ENCODE results near the gene PMPCA.

Gene PMPCA

DNA sequence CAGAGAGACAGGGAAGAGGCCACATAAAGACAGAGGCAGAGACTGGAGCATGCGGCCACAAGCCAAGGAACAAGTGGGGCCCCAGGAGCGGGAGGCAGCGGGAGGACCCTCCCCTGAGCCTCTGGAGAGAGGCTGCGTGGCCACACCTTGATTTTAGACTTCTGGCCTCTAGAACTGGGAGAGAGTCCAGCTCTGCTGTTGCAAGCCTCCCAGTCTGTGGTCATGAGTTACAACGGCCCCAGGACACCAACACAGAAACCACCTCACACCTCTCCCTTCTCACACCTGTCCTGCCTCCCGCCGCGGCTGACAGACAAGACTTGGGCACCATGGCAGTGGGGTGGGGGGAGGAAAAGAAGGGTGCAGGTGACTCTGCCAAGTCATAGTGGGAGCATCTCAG, 27.0 kb downstream of the PMPCA start:
- no peak for DNase-seq

DNA sequence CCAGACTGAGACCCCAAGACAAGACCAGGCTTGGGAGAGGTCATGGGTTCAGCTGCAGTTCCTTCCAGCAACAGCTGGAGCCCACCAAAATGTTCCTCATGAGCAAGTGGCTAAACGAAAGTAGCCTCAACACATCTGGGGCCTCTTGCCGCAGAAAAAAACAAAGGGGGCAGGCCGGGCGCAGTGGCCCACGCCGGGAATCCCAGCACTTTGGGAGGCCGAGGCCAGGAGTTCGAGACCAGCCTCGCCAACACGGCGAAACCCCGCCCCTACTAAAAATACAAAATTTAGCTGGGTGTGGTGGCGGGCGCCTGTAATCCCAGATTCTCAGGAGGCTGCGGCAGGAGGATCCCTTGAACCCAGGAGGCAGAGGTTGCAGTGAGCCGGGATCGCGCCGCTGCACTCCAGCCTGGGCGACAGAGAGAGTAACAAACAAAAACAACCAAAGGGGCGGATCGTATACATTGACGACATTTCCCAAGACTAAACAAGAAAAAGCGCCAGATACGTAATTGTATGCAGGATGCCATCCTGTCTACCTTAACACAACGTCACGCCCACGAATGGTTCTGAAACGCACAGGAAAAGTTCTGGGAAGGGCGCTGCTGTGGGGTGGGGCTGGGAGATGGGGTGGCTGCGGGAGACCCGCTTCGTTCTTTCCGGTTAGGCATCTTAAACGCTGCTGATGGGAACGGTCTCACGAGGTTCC, 27.5 kb downstream of the PMPCA start:
- DNase-seq = no peak

DNA sequence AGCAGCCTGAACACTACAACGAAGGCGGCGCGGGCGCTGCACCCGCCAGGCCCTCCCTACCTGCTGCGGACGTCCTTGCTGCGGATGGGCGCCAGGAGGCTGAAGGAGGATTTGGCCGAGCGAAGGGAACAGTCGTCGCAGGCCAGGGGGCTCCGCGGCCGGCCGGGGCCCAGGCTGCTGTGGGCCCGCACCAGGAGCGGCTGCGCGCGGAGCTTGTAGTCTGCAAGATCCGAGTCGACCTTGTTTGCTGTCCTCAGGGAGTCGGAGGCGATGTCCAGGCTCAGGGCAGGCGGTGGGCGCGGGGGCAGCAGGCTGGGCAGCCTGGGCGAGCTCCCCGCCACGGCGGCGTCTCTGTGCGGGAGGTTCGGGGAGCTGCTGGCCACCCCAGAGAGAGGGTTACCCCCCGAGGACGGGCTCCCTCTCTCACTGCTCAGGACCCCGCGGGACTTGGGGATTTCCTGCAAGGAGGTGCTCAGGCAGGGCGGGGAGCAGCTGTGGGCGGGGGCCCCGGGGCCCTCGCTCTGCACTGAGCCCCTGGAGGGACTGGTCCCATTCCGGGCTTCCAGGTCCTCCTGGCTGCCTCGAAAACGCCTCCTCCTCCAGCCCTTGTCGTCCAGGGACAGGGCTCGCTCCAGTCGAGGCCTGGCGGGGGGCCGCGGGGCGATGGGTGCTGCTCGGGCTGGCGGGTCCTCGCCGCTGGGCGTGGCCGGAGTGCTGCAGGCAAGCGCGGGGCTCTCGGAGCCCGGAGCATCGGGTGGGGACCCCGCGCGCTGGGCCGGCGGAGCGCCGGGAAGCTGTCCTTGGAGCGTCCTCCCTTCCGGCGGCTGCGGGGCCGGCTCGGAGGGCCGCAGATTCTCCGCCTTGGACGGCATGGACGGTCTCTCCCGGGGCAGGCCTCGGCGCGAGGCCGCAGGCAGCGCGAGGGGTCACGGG, 28.4 kb downstream of the PMPCA start:
- DNase-seq = peak; percentile 5 to 14

DNA sequence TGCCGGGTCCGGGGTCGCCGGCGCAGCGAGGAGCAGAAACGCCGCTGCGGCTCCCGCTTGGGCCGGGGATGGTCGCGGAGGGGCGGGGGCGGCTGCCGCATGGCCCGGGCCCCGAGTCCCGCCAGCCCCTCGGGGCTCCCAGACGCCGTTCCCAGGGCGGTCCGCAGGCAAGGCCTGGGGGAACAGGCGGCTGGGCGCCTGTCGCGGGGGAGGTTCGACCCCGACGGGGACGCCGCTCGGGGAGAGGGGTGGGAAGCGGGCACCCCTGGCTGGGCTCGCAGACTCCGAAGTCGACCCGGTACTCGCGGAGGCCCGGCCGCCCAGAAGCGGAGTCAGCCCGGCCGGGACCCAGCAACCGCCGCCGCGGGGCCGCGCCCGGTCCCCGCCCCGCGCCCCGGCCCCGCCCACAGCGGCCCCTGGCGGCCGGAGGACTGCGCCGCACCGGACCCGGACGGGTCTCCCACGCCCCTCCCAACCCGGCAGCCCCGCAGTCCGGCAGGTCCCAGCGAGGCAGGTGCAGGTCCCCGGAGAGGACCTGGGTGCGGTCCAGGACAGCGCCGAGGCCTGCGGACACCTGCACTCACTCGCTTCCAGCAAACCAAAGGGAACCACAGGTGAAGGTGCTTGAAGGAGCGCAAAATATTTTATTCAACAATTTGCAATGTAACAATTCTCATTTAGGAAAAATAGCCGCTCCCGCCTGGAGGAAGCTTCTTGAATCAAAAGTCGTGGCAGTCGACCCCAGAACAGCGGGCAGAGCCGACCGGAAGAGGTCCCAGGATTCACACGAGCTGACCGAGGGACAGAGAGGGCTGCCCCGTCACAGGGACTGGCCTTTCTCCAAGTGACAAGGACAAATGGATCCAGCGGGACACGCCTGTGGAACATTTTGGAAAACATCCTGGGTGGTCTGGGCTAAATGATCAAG, 29.3 kb downstream of the PMPCA start, which contains the start of gene INPP5E:
TSS of gene INPP5E (minus strand) at position 365 of the 928 bp plus-strand sequence. CDS start 426 bp downstream, outside the sequence.
- peak; percentile 62 to 72 for DNase-seq

DNA sequence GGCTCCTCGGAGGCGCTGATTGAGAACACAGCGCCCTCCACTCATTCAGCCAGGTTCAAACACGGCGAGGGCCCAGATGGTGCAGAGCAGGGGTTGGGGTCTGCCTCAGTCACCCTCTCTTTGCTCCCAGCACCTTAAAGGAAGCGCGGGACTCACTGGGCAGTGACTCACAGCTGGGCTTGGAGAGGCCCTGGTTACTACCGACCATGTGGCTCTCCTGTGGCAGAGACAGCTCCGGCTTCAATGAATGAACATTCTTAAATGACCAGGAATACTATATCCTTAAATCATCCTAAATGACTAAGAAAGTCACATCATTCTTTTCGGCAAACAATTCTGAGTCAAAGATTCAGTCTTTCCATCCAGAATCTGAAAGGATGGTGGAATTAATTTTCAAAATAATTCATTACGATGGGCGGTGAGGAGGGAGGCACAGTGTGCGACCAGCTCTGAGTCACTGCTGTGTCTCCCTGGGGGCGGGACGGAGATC, 30.8 kb downstream of the PMPCA start:
- no peak for DNase-seq

DNA sequence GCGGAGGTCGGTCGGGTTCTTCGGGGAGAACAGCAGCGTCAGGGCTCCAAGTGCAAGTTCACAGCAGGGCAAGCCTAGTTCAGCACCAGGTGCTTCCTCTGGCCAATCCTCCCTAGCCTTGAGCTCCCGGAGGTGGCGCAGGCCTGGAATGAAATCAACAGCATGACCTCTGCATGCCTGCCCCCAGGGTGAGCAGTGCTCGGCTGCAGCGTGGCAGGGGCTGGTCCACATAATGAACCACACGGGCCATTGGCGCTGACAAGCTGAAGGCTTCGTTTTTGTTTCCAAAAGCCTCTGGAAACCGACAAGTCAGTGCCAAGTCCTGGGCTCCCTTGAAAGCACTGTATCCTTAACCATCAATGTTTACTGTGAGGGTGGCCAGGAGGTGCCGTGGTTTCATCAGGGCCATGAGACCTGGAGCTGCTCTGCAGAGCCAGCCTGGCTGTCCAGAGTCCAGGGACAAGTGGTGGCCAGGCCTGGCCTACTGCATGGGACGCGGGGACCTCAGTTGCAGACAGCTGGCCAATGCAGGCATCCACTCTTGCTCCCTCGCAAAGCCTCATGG, 31.3 kb downstream of the PMPCA start:
- no peak for DNase-seq

DNA sequence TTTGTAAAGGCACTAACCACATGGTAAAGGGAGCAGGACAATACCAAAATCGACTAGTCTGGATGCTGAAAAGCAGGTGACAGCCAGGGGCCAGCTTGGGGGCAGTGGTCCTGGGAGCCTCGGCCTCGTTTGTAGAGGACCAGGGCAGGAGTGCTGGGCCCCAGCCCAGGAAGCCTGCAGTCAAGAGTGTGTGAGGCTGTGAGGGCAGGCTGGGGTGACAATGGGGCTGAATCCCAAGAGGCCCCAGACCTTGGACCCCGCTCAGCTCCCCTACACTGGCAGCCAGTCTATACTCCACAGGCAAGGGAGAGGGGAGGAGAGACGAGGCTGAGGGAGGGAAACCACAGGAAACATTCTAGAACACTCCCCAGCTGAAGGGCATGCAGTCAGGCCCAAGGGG, 31.8 kb downstream of the PMPCA start:
- DNase-seq = no peak

DNA sequence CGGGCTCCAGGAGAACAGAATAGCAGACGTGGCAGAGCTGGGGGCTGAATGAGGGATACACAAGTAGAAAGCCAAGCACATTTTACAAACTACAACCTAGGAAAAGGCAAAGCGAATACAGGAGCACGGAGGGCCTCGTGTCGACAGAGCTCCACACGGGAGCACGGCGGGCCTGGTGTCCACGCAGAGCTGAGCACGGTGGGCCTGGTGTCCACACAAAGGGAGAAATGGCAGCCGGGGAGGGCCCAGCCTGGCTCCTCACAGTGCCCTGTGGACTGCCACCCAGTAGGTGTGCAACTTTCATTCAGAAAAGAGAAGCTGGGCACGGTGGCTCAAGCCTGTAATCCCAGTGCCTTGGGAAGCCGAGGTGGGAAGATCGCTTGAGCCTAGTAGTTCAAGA, 32.6 kb downstream of the PMPCA start:
- no peak for DNase-seq

DNA sequence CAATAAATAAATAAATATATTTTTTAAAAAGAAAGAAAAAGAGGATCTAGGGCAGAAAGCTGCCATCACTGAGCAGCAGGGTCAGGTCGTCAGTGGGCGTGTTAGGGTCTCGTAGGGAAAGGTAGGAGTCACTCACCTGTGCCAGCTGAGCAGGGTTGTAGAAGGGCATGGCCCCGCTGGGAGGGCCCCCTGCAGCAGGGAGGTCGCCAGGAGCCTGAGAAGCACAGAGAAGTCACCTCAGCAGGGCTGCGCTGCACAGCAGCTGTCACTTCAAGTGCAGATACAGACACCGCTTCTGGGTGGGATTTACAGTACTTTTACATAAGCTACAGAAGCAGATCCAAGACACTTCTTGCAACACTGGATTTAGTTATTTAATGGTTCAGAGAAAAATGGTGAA, 33.2 kb downstream of the PMPCA start:
- no peak for DNase-seq

DNA sequence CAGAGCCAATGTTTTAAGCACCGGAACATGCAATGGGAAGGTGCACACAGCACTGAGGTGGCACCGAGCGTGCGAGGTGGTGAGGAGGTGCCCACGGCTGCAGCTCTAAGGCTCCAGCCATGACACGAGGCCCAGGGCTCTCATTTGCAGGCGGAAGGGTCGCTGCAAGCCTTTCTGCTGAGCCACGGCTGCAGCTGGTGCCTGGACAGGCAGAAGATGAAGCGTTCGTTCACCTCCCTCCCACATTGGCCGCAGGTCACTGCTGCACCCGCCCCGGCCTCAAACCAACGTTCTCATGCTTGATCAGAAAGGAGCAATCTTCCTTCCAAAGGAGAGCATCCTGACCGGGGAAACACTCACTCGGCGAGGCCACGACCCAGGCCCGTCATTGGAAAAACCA, 33.6 kb downstream of the PMPCA start:
- DNase-seq = no peak

DNA sequence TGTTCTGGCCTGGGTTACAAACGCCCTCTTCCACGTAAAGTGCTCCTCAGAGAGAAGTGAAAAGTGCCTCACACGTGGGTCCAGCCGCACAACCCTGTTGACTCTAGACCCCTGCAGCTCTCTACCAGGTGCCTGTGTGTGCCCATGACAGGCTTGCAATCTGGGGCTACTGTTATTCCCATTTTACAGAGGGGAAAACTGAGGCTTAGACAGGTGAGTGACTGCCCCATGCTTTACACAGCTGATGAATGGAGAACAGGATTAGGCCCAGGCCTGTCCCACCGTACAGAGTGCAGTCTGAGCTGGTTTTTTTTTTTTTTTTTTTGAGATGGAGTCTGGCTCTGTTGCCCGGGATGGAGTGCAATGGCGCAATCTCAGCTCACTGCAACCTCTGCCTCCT, 35.3 kb downstream of the PMPCA start:
- no peak for DNase-seq

DNA sequence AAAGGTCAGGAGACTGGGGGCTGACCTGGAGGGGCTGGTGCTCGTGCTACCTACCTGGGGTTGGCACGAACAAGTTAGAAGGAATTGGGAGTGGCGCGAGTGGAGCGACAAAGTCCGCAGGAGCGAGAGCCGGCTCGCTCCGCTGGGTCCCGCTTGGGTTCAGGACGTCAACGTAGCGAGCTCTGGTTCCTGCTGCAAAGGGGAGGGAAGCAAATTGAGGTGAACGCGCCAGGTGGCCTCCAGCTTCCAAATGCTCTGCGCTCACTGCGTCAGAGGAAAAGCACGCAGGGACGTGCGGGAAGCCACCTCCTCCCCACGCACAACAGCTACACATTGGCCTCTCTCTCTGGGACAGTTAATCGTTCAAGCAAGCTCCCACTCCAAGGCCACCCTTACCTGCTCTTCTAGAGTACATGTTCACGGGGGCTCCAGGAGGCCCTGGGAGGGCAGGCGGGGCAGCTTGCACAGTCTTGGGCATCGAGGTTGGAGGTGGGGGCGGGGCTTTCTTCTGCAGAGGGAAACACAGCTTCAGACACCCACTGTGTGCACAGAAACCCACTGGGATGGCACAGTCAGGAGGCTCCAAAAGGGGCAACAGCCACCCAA, 36.8 kb downstream of the PMPCA start:
- no peak for DNase-seq

DNA sequence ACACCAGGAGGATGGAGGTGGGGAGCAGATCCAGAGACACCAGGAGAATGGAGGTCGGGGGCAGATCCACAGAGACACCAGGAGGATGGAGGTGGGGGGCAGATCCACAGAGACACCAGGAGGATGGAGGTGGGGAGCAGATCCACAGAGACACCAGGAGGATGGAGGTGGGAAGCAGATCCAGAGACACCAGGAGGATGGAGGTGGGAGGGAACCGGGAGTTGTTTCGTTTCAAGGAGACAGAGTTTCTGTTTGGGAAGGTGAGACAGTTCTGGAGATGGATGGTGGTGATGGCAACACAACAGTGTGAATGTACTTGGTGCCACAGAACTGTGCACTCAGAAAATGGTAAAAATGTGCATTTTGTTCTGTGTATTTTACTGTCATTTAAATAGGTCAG, 38.2 kb downstream of the PMPCA start:
- no peak for DNase-seq

DNA sequence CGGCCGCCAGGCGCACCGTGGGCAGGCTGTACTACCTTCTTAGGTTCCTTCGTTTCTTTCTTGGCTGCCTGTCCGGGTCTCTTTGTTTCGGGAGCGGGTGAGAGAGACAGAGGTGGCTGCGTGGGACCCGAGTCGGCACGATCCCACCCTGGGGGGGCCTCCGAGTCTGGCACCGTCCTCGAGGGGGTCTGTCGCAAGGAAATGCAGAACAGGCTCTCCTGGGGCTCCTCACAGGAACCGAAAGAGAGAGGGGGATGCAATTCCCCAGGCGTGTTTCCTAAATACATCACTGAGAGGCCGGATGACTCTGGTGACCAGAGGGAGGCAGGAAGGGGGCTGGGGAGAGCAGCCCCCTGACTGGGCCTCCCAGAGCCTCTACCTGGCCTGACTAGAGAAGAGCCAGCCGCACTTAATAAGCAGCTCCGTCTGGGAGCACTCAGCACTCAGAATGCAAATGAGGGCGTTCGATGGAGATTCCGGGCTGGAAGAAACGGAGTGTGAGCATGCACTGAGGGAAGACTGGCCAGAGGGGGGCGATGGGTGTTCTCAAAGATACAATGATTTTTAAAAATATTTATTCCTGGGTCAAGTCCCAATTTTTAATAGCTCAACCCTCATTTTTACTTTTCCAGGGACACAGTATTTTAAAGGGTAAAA, 40.9 kb downstream of the PMPCA start:
- DNase-seq = no peak

DNA sequence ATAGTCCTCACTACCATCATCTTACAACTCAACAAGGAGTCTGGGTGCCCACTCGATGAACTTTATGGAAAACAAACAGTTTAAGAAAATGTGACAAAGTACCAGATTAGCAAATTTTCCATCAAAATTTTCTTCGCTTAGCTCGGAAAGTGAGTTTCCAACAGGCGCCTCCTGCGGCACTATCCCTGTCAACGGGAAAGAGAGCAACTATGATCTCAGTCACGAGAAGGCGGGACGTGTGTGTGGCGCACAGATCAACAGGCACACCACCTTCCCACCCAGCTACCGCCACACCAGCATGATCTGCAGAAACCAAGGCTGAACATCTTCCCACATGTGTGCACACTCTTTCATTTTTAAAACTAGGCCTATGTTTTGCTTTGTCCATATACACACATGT, 42.9 kb downstream of the PMPCA start:
- no peak for DNase-seq

DNA sequence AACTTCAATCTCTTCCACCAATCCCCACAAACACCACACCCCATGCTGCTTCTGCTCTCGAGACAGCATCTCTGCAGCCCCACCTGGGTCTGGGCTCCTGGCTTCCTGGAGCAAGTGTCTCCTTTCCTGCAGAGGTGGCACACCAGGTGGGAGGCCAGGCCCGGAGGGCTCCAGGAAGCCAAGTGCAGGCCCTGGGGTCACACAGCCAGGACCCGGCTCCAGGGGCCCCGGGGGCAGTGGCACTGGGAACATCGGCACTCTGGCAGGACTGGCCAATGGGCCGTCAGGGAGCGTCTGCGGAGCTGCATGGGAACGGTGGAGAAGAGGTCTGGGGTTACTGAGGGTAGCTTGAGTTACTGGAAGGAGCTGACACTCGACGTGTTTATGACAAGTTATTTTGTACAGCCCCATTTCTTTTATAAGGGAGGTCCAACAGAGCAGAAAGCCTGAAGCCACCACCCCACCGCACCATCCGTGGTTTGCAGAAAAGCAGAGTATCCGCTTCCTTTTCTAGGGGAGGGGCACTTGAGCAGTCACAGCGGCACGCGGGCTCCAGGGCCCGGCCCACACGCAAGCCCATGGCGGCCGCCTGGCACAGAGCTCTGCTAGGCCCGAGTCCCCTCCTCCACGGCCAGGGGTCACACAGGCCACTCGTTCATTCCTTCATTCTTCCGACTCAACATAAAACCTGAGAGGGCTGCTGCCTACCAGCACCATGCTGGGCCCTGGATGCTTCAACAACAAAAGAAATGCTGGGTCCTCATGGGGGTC, 43.8 kb downstream of the PMPCA start:
- no peak for DNase-seq

DNA sequence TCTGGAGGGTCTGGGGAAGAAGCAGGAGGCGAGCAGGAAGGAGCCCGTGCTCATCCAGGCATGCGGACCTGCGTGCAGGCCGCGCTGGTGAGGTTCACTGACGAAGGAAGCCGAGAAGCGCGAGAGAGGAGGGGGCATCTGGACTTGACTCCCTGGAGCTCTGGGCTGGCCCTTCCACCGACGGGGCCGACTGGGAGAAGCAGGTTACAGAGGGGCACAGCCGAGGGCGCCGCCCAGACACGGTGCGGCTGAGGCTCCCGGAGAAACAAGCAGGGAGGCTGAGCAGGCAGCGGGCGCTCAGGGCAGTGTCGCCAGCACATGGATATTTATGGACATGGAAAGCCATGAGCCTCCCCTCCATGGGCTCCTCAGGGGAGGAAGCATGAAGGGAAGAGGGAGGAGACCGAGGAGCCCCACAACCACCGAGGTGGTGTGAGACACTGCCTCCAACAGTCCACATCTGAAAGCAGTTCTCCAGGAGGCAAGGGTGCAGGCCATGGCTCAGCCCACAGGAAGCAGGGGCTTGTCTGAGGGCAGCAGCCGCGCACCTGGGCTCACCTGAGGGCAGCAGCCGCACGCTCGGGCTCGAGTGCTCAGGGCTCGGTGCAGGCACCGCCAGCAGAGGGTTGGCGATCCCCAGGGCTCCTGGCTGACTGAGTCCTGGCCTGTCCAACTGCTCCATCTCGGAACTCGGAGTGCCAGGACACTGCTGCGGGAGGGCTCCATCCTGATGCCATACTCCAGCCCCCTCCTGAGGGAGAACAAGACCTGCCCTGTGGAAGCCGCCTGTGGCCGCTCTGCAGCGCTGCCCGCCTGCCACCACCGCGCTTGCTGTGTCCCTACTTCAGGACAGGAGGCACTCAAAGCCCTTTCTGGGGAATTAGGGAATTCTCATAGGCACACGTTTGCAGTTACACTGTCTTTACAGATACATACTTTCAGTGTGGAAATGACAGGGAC, 44.9 kb downstream of the PMPCA start:
- no peak for DNase-seq

DNA sequence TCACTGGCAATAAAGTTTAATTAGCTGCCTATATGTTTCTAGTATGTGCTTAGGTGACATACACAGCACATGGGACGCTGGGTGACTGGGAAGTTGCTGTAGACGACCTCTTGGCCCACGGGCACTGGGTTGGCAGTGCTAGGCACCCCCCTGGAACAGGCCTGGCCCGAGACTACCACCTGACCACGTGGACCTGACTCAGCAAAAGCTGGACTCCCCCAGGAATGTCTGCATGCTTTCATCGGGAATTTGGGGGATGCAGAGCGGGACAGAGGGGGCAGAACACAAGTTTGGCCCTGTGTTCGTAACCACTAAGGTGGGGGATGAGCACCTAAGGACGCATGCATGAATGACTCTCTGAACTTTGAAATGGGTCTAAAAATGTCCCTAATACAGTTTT, 45.8 kb downstream of the PMPCA start:
- DNase-seq = no peak

DNA sequence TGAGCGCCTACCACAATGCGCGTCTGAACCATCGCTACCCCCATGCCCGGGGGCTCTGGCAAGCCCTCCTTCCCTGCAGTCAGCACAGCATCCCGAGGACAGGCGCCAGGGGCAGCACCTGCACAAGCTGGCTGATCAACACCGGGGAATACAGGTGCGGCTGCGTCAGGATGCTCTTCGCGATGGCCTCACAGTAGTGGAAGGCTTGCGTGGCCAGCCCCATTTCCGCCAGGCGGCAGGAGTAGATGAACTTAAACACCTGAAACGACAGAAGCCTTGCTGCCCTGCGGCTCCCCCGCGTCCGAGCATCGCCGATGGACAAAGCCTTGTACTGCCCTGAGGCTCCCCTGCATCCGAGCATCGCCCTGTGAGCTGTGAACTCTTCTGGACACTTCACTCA, 46.9 kb downstream of the PMPCA start:
- DNase-seq = no peak
